OCI-LY1 (cell line): Measurements from ENCODE around the gene SLC9A9.

Source experiments
- H2AFZ ChIP-seq: fragments of 200-600 bp; sonication (generic), shearing (Covaris generic); 2 replicates; pipeline ENCODE4 v1.6.0; 2014; ENCODE audit warnings: antibody characterized with exemption, mild to moderate bottlenecking, low read length
- H3F3A ChIP-seq: fragments of 200-600 bp; sonication (generic), shearing (Covaris generic); 2 replicates; pipeline ENCODE4 v1.6.0; 2014; ENCODE audit warnings: mild to moderate bottlenecking, antibody characterized with exemption, low read length, moderate library complexity; ENCODE audit not compliant: insufficient read depth
- H3K27ac ChIP-seq: fragments of 200-600 bp; sonication (generic); 2 replicates; pipeline ENCODE4 v1.5.1; 2014; ENCODE audit warnings: low read length, mixed run types, mild to moderate bottlenecking, low read depth; ENCODE audit not compliant: poor library complexity, severe bottlenecking
- H3K27me3 ChIP-seq: fragments of 200-600 bp; sonication (generic); 2 replicates; pipeline ENCODE4 v1.6.0; 2014; ENCODE audit warnings: antibody characterized with exemption, mild to moderate bottlenecking, low read length, moderate library complexity; ENCODE audit not compliant: insufficient read depth
- H3K36me3 ChIP-seq: fragments of 200-600 bp; sonication (generic); 2 replicates; pipeline ENCODE4 v1.6.1; 2014; ENCODE audit warnings: mild to moderate bottlenecking, antibody characterized with exemption, low read length, moderate library complexity, mixed read lengths; ENCODE audit not compliant: insufficient read depth
- H3K4me1 ChIP-seq: fragments of 200-600 bp; sonication (generic); 2 replicates; pipeline ENCODE4 v1.5.1; 2014; ENCODE audit warnings: mild to moderate bottlenecking, low read length, moderate library complexity; ENCODE audit not compliant: insufficient read depth, severe bottlenecking
- H3K4me2 ChIP-seq: fragments of 200-600 bp; sonication (generic), shearing (Covaris generic); 2 replicates; pipeline ENCODE4 v1.6.1; 2014; ENCODE audit warnings: low read length
- H3K4me3 ChIP-seq: fragments of 200-600 bp; sonication (generic); 2 replicates; pipeline ENCODE4 v1.5.1; 2014; ENCODE audit warnings: low read length, low read depth, mild to moderate bottlenecking, mixed read lengths; ENCODE audit not compliant: poor library complexity, severe bottlenecking
- H3K79me2 ChIP-seq: fragments of 200-600 bp; shearing (Covaris generic); 2 replicates; pipeline ENCODE4 v1.6.1; 2016; ENCODE audit warnings: mixed run types, low read length, mixed read lengths; ENCODE audit not compliant: insufficient read depth
- H3K9ac ChIP-seq: fragments of 200-600 bp; sonication (generic), shearing (Covaris generic); 2 replicates; pipeline ENCODE4 v1.6.1; 2014; ENCODE audit warnings: mild to moderate bottlenecking, low read length, mixed read lengths
- H3K9me2 ChIP-seq: fragments of 200-600 bp; sonication (generic), shearing (Covaris generic); 2 replicates; pipeline ENCODE4 v1.6.1; 2014; ENCODE audit warnings: low read depth, mild to moderate bottlenecking, low read length, mixed read lengths
- H3K9me3 ChIP-seq: fragments of 200-600 bp; shearing (Covaris generic); 2 replicates; pipeline ENCODE4 v1.6.1; 2014; ENCODE audit warnings: low read length, mixed read lengths
- H4K20me1 ChIP-seq: fragments of 200-600 bp; sonication (generic), shearing (Covaris generic); 2 replicates; pipeline ENCODE4 v1.6.0; 2016; ENCODE audit warnings: mild to moderate bottlenecking, low read length; ENCODE audit not compliant: insufficient read depth
- EZH2 ChIP-seq: fragments of 200-600 bp; sonication (generic), shearing (Covaris generic); IDR thresholded peaks from 2 replicates; pipeline ENCODE4 v1.8.0; 2017; ENCODE audit warnings: borderline replicate concordance, mixed run types, mild to moderate bottlenecking, antibody characterized with exemption, low read length, moderate library complexity, mixed read lengths
- TF ChIP-seq, protein P1 (sequence below): fragments of 200-600 bp; sonication (generic), shearing (Covaris generic); IDR thresholded peaks from 2 replicates; pipeline ENCODE4 v1.5.1; 2017; ENCODE audit warnings: mild to moderate bottlenecking, antibody characterized with exemption, low read length, moderate library complexity, mixed read lengths

SLC9A9 gene

DNA sequence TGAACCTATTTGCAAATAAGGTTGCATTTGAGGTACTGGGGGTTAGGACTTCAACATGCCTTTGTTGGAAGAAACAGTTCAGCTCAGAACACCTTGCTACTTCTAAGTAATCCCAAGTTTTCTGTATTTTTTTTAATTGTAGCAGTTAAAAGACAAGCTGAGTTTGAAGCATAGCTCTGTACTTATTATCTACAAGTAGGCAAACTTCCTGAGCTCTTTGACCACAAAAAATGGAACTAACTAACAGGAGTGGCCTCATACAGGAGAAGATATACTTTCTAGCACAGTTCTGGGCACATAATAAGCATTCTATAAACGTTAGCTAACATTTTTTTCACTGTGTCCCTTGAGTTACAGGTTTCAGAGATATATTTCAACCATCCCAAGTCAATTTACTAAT is 569.5 kb downstream of the SLC9A9 start:
- no peak overlapping the region for H3K4me2 ChIP-seq
- no peaks in the 10 kb centered on the region for H3K36me3 ChIP-seq
- no peak overlapping the region for H3K27ac ChIP-seq
- no peaks in the 10 kb centered on the region for H4K20me1 ChIP-seq
- no peak overlapping the region for H3K4me3 ChIP-seq
- H3K79me2 ChIP-seq, result no peaks in the 10 kb centered on the region
- no peak overlapping the region for H2AFZ ChIP-seq
- H3F3A ChIP-seq, result no peaks in the 10 kb centered on the region
- H3K9ac ChIP-seq, result no peak overlapping the region
- H3K4me1 ChIP-seq, result no peaks in the 10 kb centered on the region
- H3K9me3 ChIP-seq, result no peaks in the 10 kb centered on the region
- no peaks in the 10 kb centered on the region for H3K27me3 ChIP-seq
- H3K9me2 ChIP-seq, result no peaks in the 10 kb centered on the region
- TF ChIP-seq EZH2, result no peak
- TF ChIP-seq, protein P1, sequence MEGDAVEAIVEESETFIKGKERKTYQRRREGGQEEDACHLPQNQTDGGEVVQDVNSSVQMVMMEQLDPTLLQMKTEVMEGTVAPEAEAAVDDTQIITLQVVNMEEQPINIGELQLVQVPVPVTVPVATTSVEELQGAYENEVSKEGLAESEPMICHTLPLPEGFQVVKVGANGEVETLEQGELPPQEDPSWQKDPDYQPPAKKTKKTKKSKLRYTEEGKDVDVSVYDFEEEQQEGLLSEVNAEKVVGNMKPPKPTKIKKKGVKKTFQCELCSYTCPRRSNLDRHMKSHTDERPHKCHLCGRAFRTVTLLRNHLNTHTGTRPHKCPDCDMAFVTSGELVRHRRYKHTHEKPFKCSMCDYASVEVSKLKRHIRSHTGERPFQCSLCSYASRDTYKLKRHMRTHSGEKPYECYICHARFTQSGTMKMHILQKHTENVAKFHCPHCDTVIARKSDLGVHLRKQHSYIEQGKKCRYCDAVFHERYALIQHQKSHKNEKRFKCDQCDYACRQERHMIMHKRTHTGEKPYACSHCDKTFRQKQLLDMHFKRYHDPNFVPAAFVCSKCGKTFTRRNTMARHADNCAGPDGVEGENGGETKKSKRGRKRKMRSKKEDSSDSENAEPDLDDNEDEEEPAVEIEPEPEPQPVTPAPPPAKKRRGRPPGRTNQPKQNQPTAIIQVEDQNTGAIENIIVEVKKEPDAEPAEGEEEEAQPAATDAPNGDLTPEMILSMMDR, result no peak

DNA sequence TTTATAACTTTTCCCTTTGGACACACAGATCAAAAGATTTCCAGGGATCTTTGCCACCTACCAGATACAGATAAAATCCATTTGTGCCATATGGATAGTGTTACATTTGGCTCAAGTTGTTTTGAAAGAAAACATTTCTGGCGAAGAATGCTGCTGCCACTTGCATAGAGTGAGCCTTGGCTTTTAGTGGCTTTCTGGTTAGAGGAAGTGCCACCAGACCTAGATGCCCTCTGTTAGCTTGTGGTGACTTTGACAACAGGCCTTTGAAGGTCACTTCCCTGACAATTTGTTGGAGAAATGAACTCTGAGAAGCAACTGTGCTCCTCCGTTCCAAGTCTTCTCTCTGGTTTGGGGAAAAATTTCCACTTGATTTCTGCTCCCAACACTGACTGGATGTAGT is 570.7 kb downstream of the SLC9A9 start:
- Histone ChIP-seq H3K27ac (no peak overlapping the region), H3K79me2 (no peaks in the 10 kb centered on the region), H3K36me3 (no peaks in the 10 kb centered on the region), H3K9me3 (no peaks in the 10 kb centered on the region), H4K20me1 (no peaks in the 10 kb centered on the region), H2AFZ (no peak overlapping the region), H3F3A (no peaks in the 10 kb centered on the region), H3K9me2 (no peaks in the 10 kb centered on the region), H3K9ac (no peak overlapping the region), H3K4me3 (no peak overlapping the region), H3K27me3 (no peaks in the 10 kb centered on the region), H3K4me2 (no peak overlapping the region), H3K4me1 (no peaks in the 10 kb centered on the region)
- TF ChIP-seq, protein P1, result no peak
- no peak for TF ChIP-seq EZH2

DNA sequence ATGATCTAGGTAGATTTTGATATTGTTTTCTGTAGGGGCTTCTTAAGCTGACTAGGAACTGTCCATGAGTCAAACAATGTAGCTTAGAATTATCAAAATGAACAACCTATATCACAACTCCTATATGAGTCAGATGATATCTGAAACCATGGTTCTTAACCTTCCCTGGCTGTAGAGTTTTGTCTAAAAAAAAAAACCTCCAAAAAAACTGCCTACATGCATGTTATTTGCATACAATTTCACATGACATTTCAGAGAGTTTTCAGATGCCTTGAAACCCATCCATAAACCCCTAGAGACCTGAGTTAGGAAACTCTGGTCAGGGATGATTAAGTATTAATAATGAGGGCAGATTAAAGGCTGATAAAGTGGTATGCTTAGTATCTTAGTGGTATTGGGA is 571.7 kb downstream of the SLC9A9 start:
- Histone ChIP-seq H3K27me3 (no peaks in the 10 kb centered on the region), H3K4me1 (no peaks in the 10 kb centered on the region), H3K36me3 (no peaks in the 10 kb centered on the region), H3K4me2 (no peak overlapping the region), H3K27ac (no peak overlapping the region), H3K9ac (no peak overlapping the region), H3K4me3 (no peak overlapping the region), H4K20me1 (no peaks in the 10 kb centered on the region), H3F3A (no peaks in the 10 kb centered on the region), H3K9me3 (no peaks in the 10 kb centered on the region), H2AFZ (no peak overlapping the region), H3K9me2 (no peaks in the 10 kb centered on the region), H3K79me2 (no peaks in the 10 kb centered on the region)
- TF ChIP-seq, protein P1, result no peak
- TF ChIP-seq EZH2, result no peak
